ENCODE data around the gene HTRA1. TPM values are rescaled to one million over a fixed set of nuclear protein-coding genes. Genes with fewer than 3 reads are reported as not detected.

Gene HTRA1
- total RNA-seq, 4 donors from 2014 or later, result 6.3 to 62.2 (median 25.8) TPM

GRCh38 chr10:122553341-122553740, 92.0 kb downstream of the HTRA1 start:
- intact Hi-C loops (cut with DNase I), result no loop called here
- no peak overlapping the region for H3K4me3 ChIP-seq
- no peak overlapping the region for H3K27ac ChIP-seq
- TF ChIP-seq CTCF (IDR thresholded peaks at IDR 0.05) (no peak), POLR2A (IDR thresholded peaks at IDR 0.05) (no peak)
- no peaks in the 10 kb centered on the region for H3K9me3 ChIP-seq
- H3K36me3 ChIP-seq, result no peaks in the 10 kb centered on the region
- peaks cover 0 to 24% (median 0%) of the 10 kb centered on the region in 4 donors for H3K27me3 ChIP-seq
- no peaks in the 10 kb centered on the region for H3K4me1 ChIP-seq
- no peak for DNase-seq
- 76 to 100% methylated on average over 2 to 5 of the region's 6 CpGs for WGBS, 2 donors

DNA sequence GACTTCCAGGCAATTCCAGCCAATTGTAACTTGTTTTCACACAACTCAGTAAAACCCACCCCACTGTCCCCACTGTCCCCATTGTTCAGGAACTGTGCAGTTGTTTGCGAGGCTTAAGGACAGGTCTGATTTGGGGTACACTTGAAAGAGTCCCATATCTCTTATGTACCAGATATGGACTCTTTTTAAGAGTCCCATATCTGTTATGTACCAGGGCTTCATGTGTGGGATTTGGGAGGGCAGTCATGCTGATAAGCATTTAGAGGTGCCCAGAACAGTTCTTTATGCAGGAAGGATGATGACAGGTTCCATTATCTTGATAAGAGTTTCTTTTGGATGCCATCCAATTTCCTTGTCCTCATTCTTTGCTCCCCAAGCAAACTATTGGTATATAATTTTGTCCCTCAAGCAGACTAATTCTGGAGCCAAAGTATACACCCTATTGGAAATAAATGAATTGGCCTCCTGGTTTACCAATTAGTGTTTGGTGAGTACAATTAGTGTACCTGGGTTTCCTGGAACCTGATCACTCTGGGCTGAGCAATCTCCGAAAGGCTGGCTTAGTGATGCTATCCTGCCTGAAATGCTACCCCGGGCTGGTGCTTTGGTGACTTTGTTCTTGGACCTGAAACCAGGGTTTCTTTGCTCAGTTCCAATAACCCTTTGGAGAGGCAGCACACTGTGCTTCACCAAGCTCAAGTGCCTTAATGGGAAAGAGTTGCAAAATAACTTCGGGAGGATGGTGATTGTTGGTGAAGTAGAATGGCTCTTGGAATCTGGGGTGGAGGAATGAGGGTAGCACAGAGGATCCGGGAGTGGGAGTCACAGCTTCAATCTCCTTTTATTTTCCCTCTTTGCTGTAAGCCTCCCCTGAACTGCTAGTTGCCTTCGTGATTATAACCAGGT, 93.0 kb downstream of the HTRA1 start:
- intact Hi-C loops (cut with DNase I), result no loop called here
- Histone ChIP-seq H3K4me3 (no peak overlapping the region), H3K36me3 (no peaks in the 10 kb centered on the region), H3K9me3 (no peaks in the 10 kb centered on the region), H3K27ac (no peak overlapping the region), H3K27me3 (peaks cover 0 to 34% (median 0%) of the 10 kb centered on the region in 4 donors), H3K4me1 (no peaks in the 10 kb centered on the region)
- no peak for DNase-seq
- 85 to 95% methylated on average over 5 of the region's 6 CpGs for WGBS, 2 donors
- TF ChIP-seq POLR2A (IDR thresholded peaks at IDR 0.05), result no peak
- TF ChIP-seq CTCF (IDR thresholded peaks at IDR 0.05), result no peak

DNA sequence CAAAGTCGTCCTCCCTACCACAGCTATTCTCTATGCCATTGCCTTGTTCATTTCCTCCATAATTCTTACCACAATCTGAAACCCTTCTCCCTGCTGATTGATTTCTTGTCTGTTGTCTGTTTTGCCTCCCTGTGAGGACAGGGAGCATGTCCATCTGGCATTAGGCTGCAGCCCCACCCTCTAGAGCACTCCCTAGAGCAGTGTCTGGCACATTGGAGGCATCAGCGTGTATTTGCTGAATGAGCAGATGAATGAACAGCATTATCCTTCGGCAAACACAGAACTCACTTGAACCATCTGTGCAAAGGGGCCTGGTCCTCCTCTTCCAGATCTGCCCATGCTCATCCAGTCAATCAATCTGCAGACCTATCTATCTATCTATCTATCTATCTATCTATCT, 94.1 kb downstream of the HTRA1 start:
- Histone ChIP-seq H3K9me3 (no peaks in the 10 kb centered on the region), H3K4me1 (no peaks in the 10 kb centered on the region), H3K27me3 (peaks cover 0 to 45% (median 0%) of the 10 kb centered on the region in 4 donors), H3K4me3 (no peak overlapping the region), H3K36me3 (no peaks in the 10 kb centered on the region), H3K27ac (no peak overlapping the region)
- DNase-seq, result no peak
- TF ChIP-seq CTCF (IDR thresholded peaks at IDR 0.05) (no peak), POLR2A (IDR thresholded peaks at IDR 0.05) (no peak)
- 67 to 75% methylated on average over 3 of the region's 3 CpGs for WGBS, 2 donors
- intact Hi-C loops (cut with DNase I), result no loop called here

GRCh38 chr10:122557516-122557915, 96.2 kb downstream of the HTRA1 start:
- H3K4me1 ChIP-seq, result no peaks in the 10 kb centered on the region
- H3K27me3 ChIP-seq, result peaks cover 0 to 65% (median 0%) of the 10 kb centered on the region in 4 donors
- DNase-seq, result no peak
- WGBS, 2 donors, result 36 to 43% methylated on average over 2 to 9 of the region's 9 CpGs
- no peak overlapping the region for H3K4me3 ChIP-seq
- H3K36me3 ChIP-seq, result no peaks in the 10 kb centered on the region
- no peaks in the 10 kb centered on the region for H3K9me3 ChIP-seq
- no peak for TF ChIP-seq CTCF (IDR thresholded peaks at IDR 0.05)
- TF ChIP-seq POLR2A (IDR thresholded peaks at IDR 0.05), result no peak
- H3K27ac ChIP-seq, result no peak overlapping the region
- intact Hi-C loops (cut with DNase I), result no loop called here

GRCh38 chr10:122558452-122558851, 97.1 kb downstream of the HTRA1 start:
- 45 to 61% methylated on average over 5 of the region's 5 CpGs for WGBS, 2 donors
- Histone ChIP-seq H3K27me3 (peaks cover 0 to 74% (median 0%) of the 10 kb centered on the region in 4 donors), H3K4me1 (no peaks in the 10 kb centered on the region), H3K27ac (no peak overlapping the region), H3K4me3 (no peak overlapping the region), H3K9me3 (no peaks in the 10 kb centered on the region), H3K36me3 (no peaks in the 10 kb centered on the region)
- intact Hi-C loops (cut with DNase I), result no loop called here
- no peak for DNase-seq
- TF ChIP-seq POLR2A (IDR thresholded peaks at IDR 0.05) (no peak), CTCF (IDR thresholded peaks at IDR 0.05) (no peak)

Measured in esophagus squamous epithelium (tissue), 5 donors.